Measurements from ENCODE around the gene ADGRB3. TPM values are rescaled to one million over a fixed set of nuclear protein-coding genes. Genes with fewer than 3 reads are reported as not detected.

Gene ADGRB3
- total RNA-seq, 2 donors from 2014 or later: 1.3 to 2.4 TPM

- Histone ChIP-seq H3K27me3 (no peaks in the 10 kb centered on the region), H3K9me3 (no peaks in the 10 kb centered on the region), H3K36me3 (no peaks in the 10 kb centered on the region), H3K27ac (no peak overlapping the region), H3K4me1 (peaks cover 0 to 8% of the 10 kb centered on the region in 2 donors), H3K4me3 (peak overlapping the region; percentile 59 to 60)
- DNase-seq (ENCODE audit: low spot score): no peak
- no peak for TF ChIP-seq CTCF (IDR thresholded peaks at IDR 0.05)
Observed at GRCh38 chr6:68636666-68637065, 1.6 kb downstream of the ADGRB3 start.

- peak overlapping the region in 1 of 2 donors; percentile 59 for H3K4me3 ChIP-seq
- H3K27ac ChIP-seq: no peak overlapping the region
- H3K4me1 ChIP-seq: peaks cover 0 to 8% of the 10 kb centered on the region in 2 donors
- TF ChIP-seq CTCF (IDR thresholded peaks at IDR 0.05): no peak
- no peaks in the 10 kb centered on the region for H3K27me3 ChIP-seq
- no peaks in the 10 kb centered on the region for H3K9me3 ChIP-seq
- H3K36me3 ChIP-seq: no peaks in the 10 kb centered on the region
- no peak for DNase-seq (ENCODE audit: low spot score)
Observed at GRCh38 chr6:68637071-68637470, 2.0 kb downstream of the ADGRB3 start.

- H3K4me3 ChIP-seq: no peak overlapping the region
- H3K27ac ChIP-seq: no peak overlapping the region
- no peak for DNase-seq (ENCODE audit: low spot score)
- H3K9me3 ChIP-seq: no peaks in the 10 kb centered on the region
- H3K27me3 ChIP-seq: no peaks in the 10 kb centered on the region
- peaks cover 0 to 8% of the 10 kb centered on the region in 2 donors for H3K4me1 ChIP-seq
- no peaks in the 10 kb centered on the region for H3K36me3 ChIP-seq
- no peak for TF ChIP-seq CTCF (IDR thresholded peaks at IDR 0.05)
Observed at GRCh38 chr6:68637782-68638181, 2.7 kb downstream of the ADGRB3 start.

- no peaks in the 10 kb centered on the region for H3K27me3 ChIP-seq
Observed at GRCh38 chr6:68638230-68638900, 3.3 kb downstream of the ADGRB3 start.

GRCh38 chr6:68639211-68639610 lies 4.1 kb downstream of the ADGRB3 start:
- Histone ChIP-seq H3K9me3 (no peaks in the 10 kb centered on the region), H3K36me3 (no peaks in the 10 kb centered on the region), H3K27me3 (no peaks in the 10 kb centered on the region), H3K4me3 (no peak overlapping the region), H3K27ac (no peak overlapping the region), H3K4me1 (peaks cover 0 to 5% of the 10 kb centered on the region in 2 donors)
- no peak for DNase-seq (ENCODE audit: low spot score)
- no peak for TF ChIP-seq CTCF (IDR thresholded peaks at IDR 0.05)

More at GRCh38 chr6:68638230-68638900, 3.3 kb downstream of the ADGRB3 start:
- DNase-seq (ENCODE audit: low spot score): no peak
- peaks cover 0 to 8% of the 10 kb centered on the region in 2 donors for H3K4me1 ChIP-seq
- H3K4me3 ChIP-seq: no peak overlapping the region
- no peaks in the 10 kb centered on the region for H3K9me3 ChIP-seq
- TF ChIP-seq CTCF (IDR thresholded peaks at IDR 0.05): peak; percentile 61 to 85
- no peak overlapping the region for H3K27ac ChIP-seq
- no peaks in the 10 kb centered on the region for H3K36me3 ChIP-seq
